Measurements from ENCODE around the gene RPSA. TPM values are rescaled to one million over a fixed set of nuclear protein-coding genes. Genes with fewer than 3 reads are reported as not detected.

RPSA gene
- total and polyA plus RNA-seq, 9 of the 15 experiments (the other 6 are each of a cell fraction or from before 2014, with no cell fraction given): 2,290 to 4,272 (median 2,730) TPM

DNA sequence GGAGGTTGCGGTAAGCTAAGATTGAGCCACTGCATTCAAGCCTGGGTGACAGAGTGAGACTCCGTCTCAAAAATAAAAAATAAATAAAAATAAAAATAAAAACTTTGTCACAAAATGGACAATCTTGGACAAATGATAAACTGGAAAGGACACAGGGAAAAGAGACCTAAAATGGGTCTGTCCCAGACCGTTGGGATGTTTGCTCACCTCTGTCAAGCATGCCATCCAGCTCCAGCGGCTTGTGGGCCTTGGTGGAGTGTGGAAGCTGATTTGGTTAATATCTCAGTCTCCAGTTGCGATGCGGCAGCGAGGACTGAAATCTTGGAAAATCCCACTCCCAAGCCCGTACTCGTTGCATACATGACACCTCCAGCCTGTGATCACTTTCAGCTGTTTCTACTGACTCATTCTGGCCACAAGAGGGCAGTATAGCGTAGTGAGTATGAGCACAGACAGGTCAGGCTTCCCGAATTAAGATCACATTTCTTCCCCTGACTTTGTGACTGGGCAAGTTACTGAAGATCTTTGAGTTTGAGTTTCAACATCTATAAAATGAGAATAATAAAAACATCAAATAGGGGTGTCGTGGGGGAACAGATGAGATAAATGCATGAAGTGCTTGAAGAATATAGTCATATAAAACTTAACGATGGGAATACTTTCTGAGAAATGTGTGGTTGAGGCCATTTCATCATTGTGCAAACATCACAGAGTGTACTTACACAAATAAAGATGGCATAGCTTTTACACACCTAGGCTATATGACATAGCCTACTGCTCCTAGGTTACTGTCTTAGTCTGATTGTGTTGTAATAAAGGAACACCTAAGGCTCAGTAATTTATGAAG is 41.3 kb downstream of the RPSA start (continued):
- TF ChIP-seq TAF15 (IDR thresholded peaks at IDR 0.05; ENCODE audit: low read depth, low read length) (no peak), SMC3 (conservative IDR thresholded peaks at IDR 0.05; ENCODE audit: insufficient read depth, low read depth, low read length) (peak; percentile 86), EGR1 (conservative IDR thresholded peaks at IDR 0.05) (no peak), FOXJ3 (CRISPR knock-in tag; IDR thresholded peaks at IDR 0.05) (no peak), SMARCA4 (IDR thresholded peaks at IDR 0.05) (0 out of 2 replicates have a peak, but pooled peaks have one; percentile 26), MED1 (CRISPR knock-in tag; IDR thresholded peaks at IDR 0.05; ENCODE audit: borderline replicate concordance) (no peak), STAG1 (CRISPR knock-in tag; IDR thresholded peaks at IDR 0.05; ENCODE audit: borderline replicate concordance) (peak; percentile 37; the same call in 1 of the 2 replicates), HDAC8 (tag; IDR thresholded peaks at IDR 0.05) (no peak), ZC3H4 (CRISPR knock-in tag; IDR thresholded peaks at IDR 0.05; ENCODE audit: borderline replicate concordance) (no peak), DACH1 (IDR thresholded peaks at IDR 0.05; ENCODE audit: partially characterized antibody) (peak; percentile 64), HMGN3 (IDR thresholded peaks at IDR 0.05; ENCODE audit: borderline replicate concordance, extremely low read depth, insufficient read length, low read depth, low read length) (no peak), ZNF175 (CRISPR knock-in tag; IDR thresholded peaks at IDR 0.05; ENCODE audit: low read depth) (no peak), KDM2B (CRISPR knock-in tag; IDR thresholded peaks at IDR 0.05) (no peak), PTBP1 (IDR thresholded peaks at IDR 0.05; ENCODE audit: low read depth, low read length) (no peak)
- TF ChIP-seq, protein P1, sequence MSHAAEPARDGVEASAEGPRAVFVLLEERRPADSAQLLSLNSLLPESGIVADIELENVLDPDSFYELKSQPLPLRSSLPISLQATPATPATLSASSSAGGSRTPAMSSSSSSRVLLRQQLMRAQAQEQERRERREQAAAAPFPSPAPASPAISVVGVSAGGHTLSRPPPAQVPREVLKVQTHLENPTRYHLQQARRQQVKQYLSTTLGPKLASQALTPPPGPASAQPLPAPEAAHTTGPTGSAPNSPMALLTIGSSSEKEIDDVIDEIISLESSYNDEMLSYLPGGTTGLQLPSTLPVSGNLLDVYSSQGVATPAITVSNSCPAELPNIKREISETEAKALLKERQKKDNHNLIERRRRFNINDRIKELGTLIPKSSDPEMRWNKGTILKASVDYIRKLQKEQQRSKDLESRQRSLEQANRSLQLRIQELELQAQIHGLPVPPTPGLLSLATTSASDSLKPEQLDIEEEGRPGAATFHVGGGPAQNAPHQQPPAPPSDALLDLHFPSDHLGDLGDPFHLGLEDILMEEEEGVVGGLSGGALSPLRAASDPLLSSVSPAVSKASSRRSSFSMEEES (CRISPR knock-in tag; IDR thresholded peaks at IDR 0.05): no peak
- TF ChIP-seq, protein P2, sequence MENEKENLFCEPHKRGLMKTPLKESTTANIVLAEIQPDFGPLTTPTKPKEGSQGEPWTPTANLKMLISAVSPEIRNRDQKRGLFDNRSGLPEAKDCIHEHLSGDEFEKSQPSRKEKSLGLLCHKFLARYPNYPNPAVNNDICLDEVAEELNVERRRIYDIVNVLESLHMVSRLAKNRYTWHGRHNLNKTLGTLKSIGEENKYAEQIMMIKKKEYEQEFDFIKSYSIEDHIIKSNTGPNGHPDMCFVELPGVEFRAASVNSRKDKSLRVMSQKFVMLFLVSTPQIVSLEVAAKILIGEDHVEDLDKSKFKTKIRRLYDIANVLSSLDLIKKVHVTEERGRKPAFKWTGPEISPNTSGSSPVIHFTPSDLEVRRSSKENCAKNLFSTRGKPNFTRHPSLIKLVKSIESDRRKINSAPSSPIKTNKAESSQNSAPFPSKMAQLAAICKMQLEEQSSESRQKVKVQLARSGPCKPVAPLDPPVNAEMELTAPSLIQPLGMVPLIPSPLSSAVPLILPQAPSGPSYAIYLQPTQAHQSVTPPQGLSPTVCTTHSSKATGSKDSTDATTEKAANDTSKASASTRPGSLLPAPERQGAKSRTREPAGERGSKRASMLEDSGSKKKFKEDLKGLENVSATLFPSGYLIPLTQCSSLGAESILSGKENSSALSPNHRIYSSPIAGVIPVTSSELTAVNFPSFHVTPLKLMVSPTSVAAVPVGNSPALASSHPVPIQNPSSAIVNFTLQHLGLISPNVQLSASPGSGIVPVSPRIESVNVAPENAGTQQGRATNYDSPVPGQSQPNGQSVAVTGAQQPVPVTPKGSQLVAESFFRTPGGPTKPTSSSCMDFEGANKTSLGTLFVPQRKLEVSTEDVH (IDR thresholded peaks at IDR 0.05; ENCODE audit: low read depth, partially characterized antibody): peak; percentile 35
- TF ChIP-seq, protein P3, sequence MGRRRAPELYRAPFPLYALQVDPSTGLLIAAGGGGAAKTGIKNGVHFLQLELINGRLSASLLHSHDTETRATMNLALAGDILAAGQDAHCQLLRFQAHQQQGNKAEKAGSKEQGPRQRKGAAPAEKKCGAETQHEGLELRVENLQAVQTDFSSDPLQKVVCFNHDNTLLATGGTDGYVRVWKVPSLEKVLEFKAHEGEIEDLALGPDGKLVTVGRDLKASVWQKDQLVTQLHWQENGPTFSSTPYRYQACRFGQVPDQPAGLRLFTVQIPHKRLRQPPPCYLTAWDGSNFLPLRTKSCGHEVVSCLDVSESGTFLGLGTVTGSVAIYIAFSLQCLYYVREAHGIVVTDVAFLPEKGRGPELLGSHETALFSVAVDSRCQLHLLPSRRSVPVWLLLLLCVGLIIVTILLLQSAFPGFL (CRISPR knock-in tag; IDR thresholded peaks at IDR 0.05): no peak
- TF ChIP-seq, protein P4, sequence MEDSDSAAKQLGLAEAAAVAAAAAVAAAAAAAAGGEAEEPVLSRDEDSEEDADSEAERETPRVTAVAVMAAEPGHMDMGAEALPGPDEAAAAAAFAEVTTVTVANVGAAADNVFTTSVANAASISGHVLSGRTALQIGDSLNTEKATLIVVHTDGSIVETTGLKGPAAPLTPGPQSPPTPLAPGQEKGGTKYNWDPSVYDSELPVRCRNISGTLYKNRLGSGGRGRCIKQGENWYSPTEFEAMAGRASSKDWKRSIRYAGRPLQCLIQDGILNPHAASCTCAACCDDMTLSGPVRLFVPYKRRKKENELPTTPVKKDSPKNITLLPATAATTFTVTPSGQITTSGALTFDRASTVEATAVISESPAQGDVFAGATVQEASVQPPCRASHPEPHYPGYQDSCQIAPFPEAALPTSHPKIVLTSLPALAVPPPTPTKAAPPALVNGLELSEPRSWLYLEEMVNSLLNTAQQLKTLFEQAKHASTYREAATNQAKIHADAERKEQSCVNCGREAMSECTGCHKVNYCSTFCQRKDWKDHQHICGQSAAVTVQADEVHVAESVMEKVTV (CRISPR knock-in tag; IDR thresholded peaks at IDR 0.05): peak; percentile 45; the same call in 1 of the 2 replicates
- TF ChIP-seq, protein P5, sequence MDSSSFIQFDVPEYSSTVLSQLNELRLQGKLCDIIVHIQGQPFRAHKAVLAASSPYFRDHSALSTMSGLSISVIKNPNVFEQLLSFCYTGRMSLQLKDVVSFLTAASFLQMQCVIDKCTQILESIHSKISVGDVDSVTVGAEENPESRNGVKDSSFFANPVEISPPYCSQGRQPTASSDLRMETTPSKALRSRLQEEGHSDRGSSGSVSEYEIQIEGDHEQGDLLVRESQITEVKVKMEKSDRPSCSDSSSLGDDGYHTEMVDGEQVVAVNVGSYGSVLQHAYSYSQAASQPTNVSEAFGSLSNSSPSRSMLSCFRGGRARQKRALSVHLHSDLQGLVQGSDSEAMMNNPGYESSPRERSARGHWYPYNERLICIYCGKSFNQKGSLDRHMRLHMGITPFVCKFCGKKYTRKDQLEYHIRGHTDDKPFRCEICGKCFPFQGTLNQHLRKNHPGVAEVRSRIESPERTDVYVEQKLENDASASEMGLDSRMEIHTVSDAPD (CRISPR knock-in tag; IDR thresholded peaks at IDR 0.05): no peak
